GM12878 (cell line): ENCODE results near the gene DBNL. TPM values are rescaled to one million over a fixed set of nuclear protein-coding genes. Genes with fewer than 3 reads are reported as not detected.
A peak's percentile ranks its signal among the peaks of the same experiment; 100 is the strongest.

Experiments used
- ATAC-seq: fragments of 200-7000 bp; cut with Tn5 transposase; 3 replicates; pipeline ENCODE4 v1.9.1; 2020; ENCODE audit warnings: mild to moderate bottlenecking, moderate library complexity
- Bru-seq: library from RNA; stranded (reverse); fragments of 400-500 nt; gene quantifications from one replicate; lab custom pipeline; 2021; lab: Mats Ljungman, UMichigan
- BruChase-seq, 2 experiments: library from RNA; stranded (reverse); fragments of 400-500 nt; gene quantifications; one replicate each; lab custom pipeline; 2021; lab: Mats Ljungman, UMichigan
- BruUV-seq: library from RNA; stranded (reverse); fragments of 400-500 nt; replicated peaks from 2 replicates; lab custom pipeline; 2021; lab: Mats Ljungman, UMichigan
- CTCF ChIA-PET: fragments of 300-600 bp; sonication (Branson Sonifier 250); formaldehyde crosslinking; extraction: SDS; loops from one replicate; lab custom pipeline; 2021; ENCODE audit warnings: inconsistent platforms; lab: Yijun Ruan, JAX
- POLR2A ChIA-PET: fragments of 350-600 bp; formaldehyde crosslinking; extraction: SDS; loops from one replicate; lab custom pipeline; 2021; ENCODE audit warnings: inconsistent platforms; lab: Charles Lee
- RAD21 ChIA-PET: fragments of 300-600 bp; sonication (Branson Sonifier 250); formaldehyde crosslinking; loops from one replicate; lab custom pipeline; 2023; ENCODE audit warnings: antibody characterized with exemption; ENCODE audit not compliant: unreplicated experiment; lab: Charles Lee
- SMC1A ChIA-PET: fragments of 300-600 bp; sonication (Branson Sonifier 250); formaldehyde crosslinking; loops from one replicate; lab custom pipeline; 2023; ENCODE audit not compliant: unreplicated experiment, uncharacterized antibody; lab: Charles Lee
- DNase-seq: peaks from one replicate; pipeline ENCODE4 v3.0.0-alpha.2; 2011; ENCODE audit warnings: low read depth, low spot score
- FAIRE-seq: peaks from 3 replicates; lab custom pipeline; 2011; peaks lifted over from hg19 to GRCh38; lab: Jason Lieb, UNC
- H2AFZ ChIP-seq: 2 replicates; pipeline ENCODE4 v1.6.0; 2011; ENCODE audit warnings: low read depth, low read length, control low read depth; ENCODE audit not compliant: control insufficient read depth
- H3K27ac ChIP-seq: 2 replicates; pipeline ENCODE4 v1.5.1; 2011; ENCODE audit warnings: control low read depth; ENCODE audit not compliant: control insufficient read depth, insufficient read depth
- H3K27me3 ChIP-seq, 2 experiments: replicated peaks in 1 of 2; 2 replicates each; pipeline versions ENCODE4 v1.6.0 to v1.6.1; 2011; ENCODE audit warnings: low read length in 1 of 2; ENCODE audit not compliant: control insufficient read depth in 2 of 2, insufficient read depth in 2 of 2
- H3K36me3 ChIP-seq, 2 experiments: 2 replicates each; pipeline ENCODE4 v1.5.1; 2011; ENCODE audit warnings: low read length in 1 of 2; ENCODE audit not compliant: control insufficient read depth in 2 of 2, insufficient read depth in 2 of 2
- H3K4me1 ChIP-seq: 2 replicates; pipeline ENCODE4 v1.6.1; 2011; ENCODE audit warnings: mild to moderate bottlenecking, low read length, moderate library complexity, mixed read lengths; ENCODE audit not compliant: control insufficient read depth, insufficient read depth
- H3K4me2 ChIP-seq: 2 replicates; pipeline ENCODE4 v1.6.0; 2011; ENCODE audit warnings: control low read depth; ENCODE audit not compliant: control insufficient read depth, insufficient read depth
- H3K4me3 ChIP-seq: fragments of 200-600 bp; sonication (generic); 2 replicates; pipeline ENCODE4 v1.5.1; 2016
- H3K79me2 ChIP-seq: 2 replicates; pipeline ENCODE4 v1.6.0; 2011; ENCODE audit warnings: low read length; ENCODE audit not compliant: control insufficient read depth, insufficient read depth
- H3K9ac ChIP-seq: 2 replicates; pipeline ENCODE4 v1.8.0; 2011; ENCODE audit warnings: low read length, control low read depth, mixed read lengths; ENCODE audit not compliant: control insufficient read depth, insufficient read depth
- H3K9me3 ChIP-seq: replicated peaks from 3 replicates; pipeline ENCODE4 v1.5.1; 2011; ENCODE audit warnings: mild to moderate bottlenecking, low read length; ENCODE audit not compliant: control insufficient read depth, insufficient read depth
- H4K20me1 ChIP-seq: 2 replicates; pipeline ENCODE4 v1.6.0; 2011; ENCODE audit not compliant: control insufficient read depth, insufficient read depth
- EED ChIP-seq: sonication (generic); IDR thresholded peaks from 2 replicates; pipeline ENCODE4 v1.6.1; 2016; ENCODE audit warnings: antibody characterized with exemption, low read depth
- ELK1 ChIP-seq: IDR thresholded peaks from 2 replicates; pipeline ENCODE4 v1.6.1; 2012; ENCODE audit warnings: low read depth, low read length, improper control_type of control experiment
- KDM1A ChIP-seq: fragments of 200-600 bp; sonication (generic); IDR thresholded peaks from 2 replicates; pipeline ENCODE4 v1.6.1; 2016; ENCODE audit warnings: borderline replicate concordance
- MYB ChIP-seq: fragments of 150-350 bp; IDR thresholded peaks from 2 replicates; pipeline ENCODE4 v1.6.1; 2014; ENCODE audit warnings: mild to moderate bottlenecking, low read depth, low read length, borderline replicate concordance
- MYC ChIP-seq: IDR thresholded peaks from 2 replicates; pipeline ENCODE4 v1.6.1; 2011; ENCODE audit warnings: mild to moderate bottlenecking, low read length, moderate library complexity, inconsistent platforms; ENCODE audit not compliant: insufficient read depth, insufficient replicate concordance, insufficient read length, severe bottlenecking
- POLR2AphosphoS2 ChIP-seq: IDR thresholded peaks from 2 replicates; pipeline ENCODE4 v1.6.1; 2011; ENCODE audit warnings: low read depth, mild to moderate bottlenecking, low read length, improper control_type of control experiment, moderate library complexity
- POU2F2 ChIP-seq: IDR thresholded peaks from 3 replicates; pipeline ENCODE4 v1.6.1; 2011; ENCODE audit warnings: low read depth, mild to moderate bottlenecking, low read length, borderline replicate concordance
- SUZ12 ChIP-seq: fragments of 200-600 bp; sonication (generic); IDR thresholded peaks from one replicate; pipeline ENCODE4 v1.6.1; 2018; ENCODE audit warnings: antibody characterized with exemption, mild to moderate bottlenecking; ENCODE audit not compliant: unreplicated experiment
- TCF7 ChIP-seq: IDR thresholded peaks from 2 replicates; pipeline ENCODE4 v1.6.1; 2014; ENCODE audit warnings: antibody characterized with exemption, borderline replicate concordance
- ZNF274 ChIP-seq: IDR thresholded peaks from one replicate; pipeline ENCODE4 v1.8.0; 2011; ENCODE audit not compliant: insufficient read length, insufficient read depth
- ZNF622 ChIP-seq: fragments of 450-650 bp; IDR thresholded peaks from 2 replicates; pipeline ENCODE4 v1.6.1; 2017; ENCODE audit warnings: mild to moderate bottlenecking, inconsistent platforms
- WGBS: methylation state at CpG from one replicate; pipeline ENCODE4 v1.1.6; 2016; ENCODE audit warnings: low lambda C conversion rate; ENCODE audit not compliant: insufficient replicate concordance, insufficient coverage; ENCODE audit errors: missing lambda C conversion rate; 5-methylcytosine and 5-hydroxymethylcytosine counted together
- in situ Hi-C: fragments of 300-500 bp; cut with MboI; formaldehyde crosslinking; loops from 9 replicates; pipeline ENCODE4 v1.14.3; 2018; ENCODE audit warnings: mixed read lengths
- intact Hi-C: fragments of 100-400 bp; cut with micrococcal nuclease; formaldehyde crosslinking; loops from one replicate; pipeline ENCODE4 v1.14.2; 2022; ENCODE audit not compliant: unreplicated experiment
- long read RNA-seq, 2 experiments: library from polyadenylated mRNA; unstranded; transcript quantifications; one replicate each; pipeline ENCODE4 v2.0.0, GENCODE V29; 2019 to 2020
- polyA minus RNA-seq, 3 experiments: library from RNA; depleted of rRNA, polyadenylated mRNA; stranded (reverse); fragments of >200 nt; gene quantifications; 2 replicates each; pipeline ENCODE4 v1.2.3, GENCODE V29; 2011
- polyA plus RNA-seq, 11 experiments: library from polyadenylated mRNA; depleted of rRNA in 4 of 11; unstranded in 6 of 11; stranded (reverse) in 5 of 11; fragments of >200 nt; fragmentation: Nextera tagmentation in 4 of 11; fragmentation: Illumina TruSeq in 1 of 11; extraction: Ambion mirVana in 4 of 11; extraction: Trizol in 1 of 11; gene quantifications; 1 replicate in 1 of 11; 2 replicates in 10 of 11; pipeline versions ENCODE4 v1.2.1 to v1.2.3, GENCODE V29; 2011 to 2016; ENCODE audit warnings: inconsistent platforms in 2 of 11, missing spikeins in 2 of 11, low read depth in 1 of 11
- total RNA-seq, 4 experiments: library from RNA; depleted of rRNA in 3 of 4; stranded (reverse); fragments of >200 nt in 3 of 4; fragmentation: Illumina TruSeq in 1 of 4; extraction: Trizol in 1 of 4; gene quantifications; 2 replicates each; pipeline versions ENCODE4 v1.2.1 to v1.2.3, GENCODE V29; 2013 to 2021
- TF ChIP-seq, protein P1 (sequence below): fragments of 450-650 bp; formaldehyde crosslinking; IDR thresholded peaks from 2 replicates; pipeline ENCODE4 v1.4.0; 2020; ENCODE audit warnings: mild to moderate bottlenecking, moderate library complexity

The DBNL gene
- total RNA-seq (2013; cell fraction: nucleolus; rRNA removed) = 252 and 284 TPM in 2 replicates
- total RNA-seq (2014; rRNA removed) (113 and 117 TPM in 2 replicates), total RNA-seq (2014; rRNA removed; fragmentation: Illumina TruSeq; extraction: Trizol) (62.0 and 65.6 TPM in 2 replicates), total RNA-seq (2021) (108 and 110 TPM in 2 replicates), polyA plus RNA-seq (2011; rRNA removed) (32.2 and 58.3 TPM in 2 replicates), polyA plus RNA-seq (2014; fragmentation: Illumina TruSeq; extraction: Trizol) (30.2 and 78.1 TPM in 2 replicates), polyA plus RNA-seq (2014; fragmentation: Nextera tagmentation; extraction: Ambion mirVana) (10 to 100 TPM in 1 of 2 experiments, 1 to 10 TPM in 1; 4.1 to 18.5 TPM), polyA plus RNA-seq (2014; rRNA removed) (90.4 and 108 TPM in 2 replicates), polyA plus RNA-seq (2016; fragmentation: Nextera tagmentation; extraction: Ambion mirVana) (100 to 1,000 TPM; 161 to 179 TPM), polyA minus RNA-seq (2011; rRNA and poly(A)+ RNA removed) (61.2 and 89.4 TPM in 2 replicates), Bru-seq, nascent RNA (percentile 87 among the genes with signal in this experiment), BruChase-seq, experiment 1, labeled RNA remaining after a 6-hour chase (percentile 85 among the genes with signal in this experiment), BruChase-seq, experiment 2, labeled RNA remaining after a 2-hour chase (percentile 82 among the genes with signal in this experiment)
- polyA plus RNA-seq (2011; ENCODE audit: low read depth) = 79.6 TPM
- polyA plus RNA-seq (2011; cell fraction: cytosol; rRNA removed) = 82.9 and 87.8 TPM in 2 replicates
- polyA plus RNA-seq (2011; cell fraction: nucleus; rRNA removed) = 136 and 153 TPM in 2 replicates
- polyA plus RNA-seq (2012) = 72.6 and 74.6 TPM in 2 replicates
- 23.8 and 26.2 TPM in 2 replicates for polyA minus RNA-seq (2011; cell fraction: cytosol; rRNA and poly(A)+ RNA removed)
- 35.8 and 70.2 TPM in 2 replicates for polyA minus RNA-seq (2011; cell fraction: nucleus; rRNA and poly(A)+ RNA removed)
- long read RNA-seq, experiment 1, transcript DBNL-220 (13 exons, 2,117 nt) = minor isoform, 25 of 116 reads
- long read RNA-seq, experiment 1, transcript DBNL-210 (13 exons, 1,808 nt) = major isoform, 63 of 116 reads
- long read RNA-seq, experiment 1, partial matches to known transcripts = 8 of 116 reads
- long read RNA-seq, experiment 1, other reads (novel, unspliced or antisense) = 15 of 116 reads
- long read RNA-seq, experiment 2, transcript DBNL-210 (13 exons, 1,808 nt) = major isoform, 125 of 217 reads
- long read RNA-seq, experiment 2, transcript DBNL-220 (13 exons, 2,117 nt) = minor isoform, 42 of 217 reads
- long read RNA-seq, experiment 2, partial matches to known transcripts = 6 of 217 reads
- long read RNA-seq, experiment 2, other reads (novel, unspliced or antisense) = 40 of 217 reads

DNA sequence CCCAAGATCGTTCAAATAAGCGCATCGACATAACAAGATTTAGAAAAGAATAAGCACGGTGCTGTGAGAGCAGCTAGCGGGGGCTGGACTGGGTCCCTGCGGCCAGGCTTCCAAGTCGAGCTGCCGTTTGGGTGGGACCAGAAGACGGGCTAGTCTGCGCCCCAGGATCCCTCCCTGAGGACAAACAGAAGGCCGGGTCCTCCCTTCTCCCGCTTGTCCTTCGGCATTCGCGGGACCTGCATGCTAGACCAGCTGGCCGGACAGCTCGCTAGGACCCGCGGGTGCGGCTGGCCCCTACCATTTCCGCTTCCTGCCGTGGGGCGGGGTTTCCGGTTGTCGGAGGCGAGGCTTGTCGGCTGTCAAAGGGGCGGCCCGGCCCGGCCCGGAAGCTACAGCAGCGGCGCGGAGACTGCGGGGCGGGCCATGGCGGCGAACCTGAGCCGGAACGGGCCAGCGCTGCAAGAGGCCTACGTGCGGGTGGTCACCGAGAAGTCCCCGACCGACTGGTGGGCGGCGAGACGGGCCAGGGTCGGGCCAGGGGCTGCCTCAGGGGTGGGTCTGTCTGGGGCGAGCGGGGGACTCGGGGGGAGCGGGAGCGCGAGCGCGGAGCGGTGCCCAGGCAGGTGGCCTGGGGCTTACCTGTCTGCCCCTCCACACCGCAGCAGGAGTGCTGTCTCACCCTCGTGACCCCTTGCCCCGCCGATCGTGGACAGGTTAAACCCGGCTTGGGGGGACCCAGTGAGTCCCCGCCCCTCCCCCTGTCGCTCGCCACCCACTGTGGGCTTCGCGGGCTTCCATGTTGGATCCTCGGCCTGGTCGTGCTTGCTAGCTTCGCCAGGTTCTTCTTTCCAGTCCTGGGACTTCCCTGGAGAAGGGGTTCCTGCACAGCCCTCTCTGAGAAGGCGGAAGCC lies at the start of gene DBNL:
Gene DBNL, plus strand, starts transcription at position 388 of the 911 bp plus-strand sequence. Its CDS starts 36 bp downstream, at position 424.
- intact Hi-C loops (no loop called here), in situ Hi-C loops (no loop called here)
- ChIA-PET POLR2A (interaction anchor here (0.7 to 2.1 kb wide), 8 partner anchors 20 to 165 kb away, joined by 3 to 16 read pairs (median 4); partner anchors contain the start of gene YKT6), CTCF (interaction anchor here (1.1 to 1.2 kb wide), 2 partner anchors 24 to 152 kb away, joined by 4 to 5 read pairs; no protein-coding TSS in a partner anchor), SMC1A (interaction anchor here (0.8 to 1.8 kb wide), 4 partner anchors 14 to 37 kb away, joined by 3 to 6 read pairs (median 4); no protein-coding TSS in a partner anchor), RAD21 (interaction anchor here (1.0 to 2.1 kb wide), 2 partner anchors 25 to 52 kb away, joined by 3 to 6 read pairs; no protein-coding TSS in a partner anchor)
- peaks cover 15% of the 10 kb centered on the region for H3K4me1 ChIP-seq
- ATAC-seq = peak; percentile 83
- peak within 1 kb of the TSS; percentile 88 for H2AFZ ChIP-seq
- H3K9ac ChIP-seq = peak within 1 kb of the TSS; percentile 82
- no peak for FAIRE-seq
- peaks cover 9% of the 10 kb centered on the region for H4K20me1 ChIP-seq
- H3K79me2 ChIP-seq = peaks cover 47% of the 10 kb centered on the region
- H3K9me3 ChIP-seq = no peaks in the 10 kb centered on the region
- H3K27ac ChIP-seq = peak within 1 kb of the TSS; percentile 88
- peak within 1 kb of the TSS; percentile 83 for H3K4me3 ChIP-seq
- no peaks in the 10 kb centered on the region for H3K27me3 ChIP-seq
- DNase-seq = peak; percentile 45
- BruUV-seq = no TSS peak
- peaks cover under 1% of the 10 kb centered on the region in 2 experiments; a peak in 2 of 4 replicates for H3K36me3 ChIP-seq
- WGBS = 1% methylated on average over 59 of the region's 74 CpGs
- H3K4me2 ChIP-seq = peak within 1 kb of the TSS; percentile 96
- TF ChIP-seq MYC (no peak), POLR2AphosphoS2 (peak; percentile 92), TCF7 (no peak), EED (no peak), POU2F2 (peak; percentile 32; the same call in 1 of the 3 replicates), ELK1 (peak; percentile 94), ZNF274 (no peak), SUZ12 (no peak), MYB (no peak), ZNF622 (no peak), KDM1A (no peak)
- TF ChIP-seq, protein P1, sequence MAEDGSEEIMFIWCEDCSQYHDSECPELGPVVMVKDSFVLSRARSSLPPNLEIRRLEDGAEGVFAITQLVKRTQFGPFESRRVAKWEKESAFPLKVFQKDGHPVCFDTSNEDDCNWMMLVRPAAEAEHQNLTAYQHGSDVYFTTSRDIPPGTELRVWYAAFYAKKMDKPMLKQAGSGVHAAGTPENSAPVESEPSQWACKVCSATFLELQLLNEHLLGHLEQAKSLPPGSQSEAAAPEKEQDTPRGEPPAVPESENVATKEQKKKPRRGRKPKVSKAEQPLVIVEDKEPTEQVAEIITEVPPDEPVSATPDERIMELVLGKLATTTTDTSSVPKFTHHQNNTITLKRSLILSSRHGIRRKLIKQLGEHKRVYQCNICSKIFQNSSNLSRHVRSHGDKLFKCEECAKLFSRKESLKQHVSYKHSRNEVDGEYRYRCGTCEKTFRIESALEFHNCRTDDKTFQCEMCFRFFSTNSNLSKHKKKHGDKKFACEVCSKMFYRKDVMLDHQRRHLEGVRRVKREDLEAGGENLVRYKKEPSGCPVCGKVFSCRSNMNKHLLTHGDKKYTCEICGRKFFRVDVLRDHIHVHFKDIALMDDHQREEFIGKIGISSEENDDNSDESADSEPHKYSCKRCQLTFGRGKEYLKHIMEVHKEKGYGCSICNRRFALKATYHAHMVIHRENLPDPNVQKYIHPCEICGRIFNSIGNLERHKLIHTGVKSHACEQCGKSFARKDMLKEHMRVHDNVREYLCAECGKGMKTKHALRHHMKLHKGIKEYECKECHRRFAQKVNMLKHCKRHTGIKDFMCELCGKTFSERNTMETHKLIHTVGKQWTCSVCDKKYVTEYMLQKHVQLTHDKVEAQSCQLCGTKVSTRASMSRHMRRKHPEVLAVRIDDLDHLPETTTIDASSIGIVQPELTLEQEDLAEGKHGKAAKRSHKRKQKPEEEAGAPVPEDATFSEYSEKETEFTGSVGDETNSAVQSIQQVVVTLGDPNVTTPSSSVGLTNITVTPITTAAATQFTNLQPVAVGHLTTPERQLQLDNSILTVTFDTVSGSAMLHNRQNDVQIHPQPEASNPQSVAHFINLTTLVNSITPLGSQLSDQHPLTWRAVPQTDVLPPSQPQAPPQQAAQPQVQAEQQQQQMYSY = no peak
